Measurements from ENCODE around the gene GNG13.

The GNG13 gene

GRCh38 chr16:752007-752312 is 48.6 kb downstream of the GNG13 start:
- TF ChIP-seq CTCF (IDR thresholded peaks at IDR 0.05; ENCODE audit: control insufficient read depth, extremely low read depth, insufficient read depth): no peak
- no peak overlapping the region for H3K4me3 ChIP-seq (ENCODE audit: low read depth, low read length)
- no peak for DNase-seq (ENCODE audit: low read depth)

- DNase-seq (ENCODE audit: low read depth): no peak
- TF ChIP-seq CTCF (IDR thresholded peaks at IDR 0.05; ENCODE audit: control insufficient read depth, extremely low read depth, insufficient read depth): no peak
- no peak overlapping the region for H3K4me3 ChIP-seq (ENCODE audit: low read depth, low read length)
Measured at GRCh38 chr16:751152-752006, 49.2 kb downstream of the GNG13 start.

GRCh38 chr16:750485-750884 is 50.0 kb downstream of the GNG13 start:
- no peak overlapping the region for H3K4me3 ChIP-seq (ENCODE audit: low read depth, low read length)
- DNase-seq (ENCODE audit: low read depth): no peak
- no peak for TF ChIP-seq CTCF (IDR thresholded peaks at IDR 0.05; ENCODE audit: control insufficient read depth, extremely low read depth, insufficient read depth)

- no peak overlapping the region for H3K4me3 ChIP-seq (ENCODE audit: low read depth, low read length)
- DNase-seq (ENCODE audit: low read depth): no peak
- TF ChIP-seq CTCF (IDR thresholded peaks at IDR 0.05; ENCODE audit: control insufficient read depth, extremely low read depth, insufficient read depth): no peak
Measured at GRCh38 chr16:749010-749409, 51.5 kb downstream of the GNG13 start.
